NCI-H82 treated with DMSO at 0.1 percent for 48 hours (cell line): Measurements from ENCODE around the gene SLC37A3.
"Not testable (repeated sequence)": the region's sequence is repeated elsewhere in the genome, so short reads cannot be mapped to it uniquely, and the experiment has no call there.

ENCODE experiments used
- DNase-seq: peaks from one replicate; lab custom pipeline; 2025; ENCODE audit not compliant: unreplicated experiment; lab: John Stamatoyannopoulos, UW

SLC37A3 gene

DNA sequence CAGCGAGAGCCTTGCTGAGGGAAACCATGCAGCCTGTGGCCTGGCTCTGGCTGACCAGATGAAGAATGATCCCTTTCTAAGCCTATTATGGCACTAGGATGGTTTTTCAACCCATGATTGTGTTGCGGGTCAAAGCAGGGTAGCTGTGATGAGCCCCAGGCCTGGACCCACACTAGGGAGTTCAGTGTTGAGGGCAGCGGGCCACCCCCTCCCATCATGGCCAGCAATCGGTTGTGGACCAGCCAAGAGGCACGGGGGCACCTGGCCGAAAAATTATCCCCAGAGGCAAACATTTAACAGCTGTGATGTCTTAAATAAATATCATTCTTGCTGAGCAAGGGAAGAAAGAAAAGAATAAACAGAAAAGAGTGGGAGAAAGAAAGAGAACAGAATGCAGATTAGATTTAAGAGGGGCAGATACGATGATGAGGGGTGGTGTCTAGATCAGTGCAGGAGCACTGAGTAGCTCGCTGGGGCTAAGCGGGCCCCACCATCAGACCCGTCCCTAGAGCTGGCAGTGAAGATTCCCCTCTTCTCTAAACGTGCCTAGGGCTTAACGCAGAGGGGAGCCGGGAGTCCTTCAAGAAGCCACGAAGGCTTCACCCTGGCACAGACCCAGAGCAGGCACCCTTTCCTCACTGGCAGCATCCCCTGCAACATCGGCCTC lies 82.7 kb downstream of the SLC37A3 start:
- DNase-seq: no peak

- DNase-seq: no peak
These were observed 83.5 kb downstream of the SLC37A3 start for GRCh38 chr7:140314573-140315480.

GRCh38 chr7:140312141-140312846 lies 86.0 kb downstream of the SLC37A3 start:
- no peak for DNase-seq

- not testable (repeated sequence) for DNase-seq
These were observed 87.2 kb downstream of the SLC37A3 start for GRCh38 chr7:140311128-140311527.

DNA sequence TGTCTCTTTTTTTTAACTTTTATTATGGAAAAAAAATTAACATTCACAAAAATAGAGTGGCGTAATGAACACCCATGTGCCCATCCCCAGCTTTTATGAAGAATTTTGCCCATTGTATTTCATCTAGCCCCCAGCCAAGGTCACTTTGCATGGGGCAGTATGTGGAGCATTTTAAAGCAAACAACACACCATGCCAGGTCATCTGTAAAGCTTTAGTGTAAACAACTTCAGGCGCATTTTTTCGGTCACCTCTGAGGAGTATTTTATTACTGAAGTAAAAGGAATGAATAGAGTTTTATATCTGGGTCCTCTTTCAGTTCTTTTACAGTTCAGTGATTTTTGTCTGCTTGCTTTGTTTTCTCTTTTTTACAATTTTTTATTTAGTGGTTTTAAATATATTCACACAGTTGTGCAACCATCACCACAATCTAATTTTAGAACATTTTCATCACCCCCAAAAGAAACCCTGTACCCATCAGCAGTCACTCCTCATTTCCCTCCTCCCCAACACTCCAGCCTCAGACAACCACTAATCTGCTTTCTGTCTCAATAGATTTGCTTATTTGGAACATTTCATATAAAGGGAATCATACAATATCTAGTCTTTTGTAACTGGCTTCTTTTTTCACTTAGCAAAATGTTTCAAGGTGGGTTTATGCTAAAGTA lies 87.9 kb downstream of the SLC37A3 start:
- DNase-seq: no peak

- no peak for DNase-seq
These were observed 90.3 kb downstream of the SLC37A3 start for GRCh38 chr7:140308060-140308459.

GRCh38 chr7:140304191-140304799 lies 94.0 kb downstream of the SLC37A3 start:
- DNase-seq: no peak

DNA sequence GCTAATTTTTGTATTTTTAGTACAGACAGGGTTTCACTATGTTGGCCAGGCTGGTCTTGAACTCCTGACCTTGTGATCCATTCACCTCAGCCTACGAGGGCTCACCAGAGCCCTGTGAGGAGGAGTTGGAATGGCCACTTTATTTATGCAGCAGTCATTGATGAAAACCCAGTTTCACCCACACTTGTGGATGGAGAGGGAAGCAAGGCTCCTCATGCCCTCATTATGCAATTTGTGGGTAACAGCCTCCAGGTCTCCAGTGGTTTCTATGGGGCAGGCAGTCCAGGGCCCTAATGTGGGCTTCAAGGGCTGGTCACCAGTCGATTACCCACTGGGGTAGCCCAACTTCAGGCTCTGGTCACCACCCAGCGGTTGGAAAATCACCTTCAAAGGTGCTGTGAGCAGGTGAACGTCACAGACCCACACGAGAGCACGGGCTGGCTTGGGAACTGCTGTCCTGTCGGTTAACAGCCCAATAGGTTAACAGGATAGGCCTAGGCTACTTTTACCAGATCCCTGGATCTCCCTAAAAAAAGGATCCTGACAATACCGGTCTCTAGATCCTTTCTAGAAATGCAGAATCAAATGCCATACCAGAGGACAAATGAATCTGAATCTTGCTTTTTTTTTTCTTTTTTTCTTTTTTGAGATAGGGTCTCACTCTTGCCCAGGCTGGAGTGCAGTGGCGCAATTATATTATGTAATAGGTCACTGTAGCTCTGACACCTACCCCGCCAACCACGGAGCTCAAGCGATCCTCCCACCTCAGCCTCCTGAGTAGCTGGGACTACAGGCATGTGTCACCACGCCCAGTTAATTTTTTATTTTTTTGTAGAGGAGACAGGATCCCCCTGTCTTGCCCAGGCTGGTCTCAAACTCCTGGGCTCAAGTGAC lies 97.8 kb downstream of the SLC37A3 start:
- no peak for DNase-seq

DNA sequence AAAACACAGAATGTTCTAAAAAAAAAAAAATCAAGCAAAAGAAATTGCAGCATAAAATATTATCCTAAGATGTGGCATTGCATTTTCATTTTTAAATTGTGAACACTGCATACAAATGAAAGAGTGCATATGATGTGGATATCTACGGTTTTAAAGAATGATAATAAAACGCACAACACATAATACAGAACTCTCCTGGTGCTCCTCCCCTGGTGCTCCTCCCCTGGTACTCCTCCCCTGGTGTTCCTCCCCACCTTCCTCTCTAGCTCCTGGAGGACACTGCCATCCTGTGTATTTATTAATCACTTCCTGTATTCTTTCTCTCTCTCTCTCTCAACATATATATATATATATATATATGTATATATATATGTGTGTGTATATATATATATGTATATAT lies 100.1 kb downstream of the SLC37A3 start:
- no peak for DNase-seq

DNA sequence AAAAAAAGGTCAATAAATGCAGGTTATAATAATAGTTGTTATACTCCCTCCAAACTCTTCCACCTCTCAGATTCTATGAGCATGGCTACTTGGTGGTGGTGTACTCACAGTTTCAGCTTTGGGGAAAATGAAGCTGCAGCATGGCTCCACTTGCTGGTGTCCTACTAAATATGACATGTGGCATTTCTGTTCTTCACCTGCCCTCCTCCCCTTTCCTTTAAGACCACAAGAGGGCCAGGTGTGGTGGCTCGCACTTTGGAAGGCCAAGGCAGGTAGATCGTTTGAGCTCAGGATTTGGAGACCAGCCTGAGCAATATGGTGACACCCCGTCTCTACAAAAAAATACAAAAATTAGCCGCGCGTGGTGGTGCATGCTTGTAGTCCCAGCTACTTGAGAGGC lies 101.1 kb downstream of the SLC37A3 start:
- no peak for DNase-seq

- no peak for DNase-seq
These were observed 103.0 kb downstream of the SLC37A3 start for GRCh38 chr7:140295224-140295738.

GRCh38 chr7:140294454-140294853 lies 103.9 kb downstream of the SLC37A3 start:
- no peak for DNase-seq

DNA sequence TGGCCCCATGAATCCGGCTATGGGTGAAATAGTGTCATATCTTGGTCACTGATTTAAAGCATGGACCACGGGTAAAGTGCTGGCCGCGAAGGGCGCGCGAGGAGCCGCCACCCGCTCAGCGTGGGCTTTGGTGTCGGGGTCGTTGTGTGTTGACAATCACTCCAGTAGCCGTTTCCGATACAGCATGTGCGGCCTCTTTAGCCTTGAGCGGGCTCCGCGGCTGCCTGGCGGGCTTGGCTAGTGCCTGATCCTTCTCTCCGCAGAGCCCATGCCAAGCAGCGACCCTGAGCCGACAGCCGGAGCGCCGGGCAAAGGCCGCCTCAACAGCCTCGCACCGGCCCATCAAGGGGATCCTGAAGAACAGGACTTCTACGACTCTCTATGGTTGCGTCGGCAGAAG lies 105.9 kb downstream of the SLC37A3 start:
- no peak for DNase-seq

DNA sequence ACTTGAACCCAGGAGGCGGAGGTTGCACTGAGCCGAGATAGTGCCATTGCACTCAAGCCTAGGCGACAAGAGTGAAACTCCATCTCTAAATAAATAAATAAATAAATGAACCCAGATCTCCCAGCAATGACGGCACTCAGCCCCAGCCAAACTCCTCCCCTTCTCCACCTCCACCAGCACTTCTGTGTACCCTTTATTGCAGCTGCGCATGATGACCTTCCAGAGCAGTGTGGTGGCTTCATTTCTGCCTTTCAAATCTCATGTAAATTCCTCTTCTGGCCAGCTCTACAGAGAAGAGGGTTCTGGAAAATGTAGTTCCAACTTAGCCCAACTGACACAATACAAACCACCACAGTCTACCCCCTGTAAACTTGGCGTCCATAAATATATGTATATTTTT lies 108.5 kb downstream of the SLC37A3 start:
- no peak for DNase-seq

DNA sequence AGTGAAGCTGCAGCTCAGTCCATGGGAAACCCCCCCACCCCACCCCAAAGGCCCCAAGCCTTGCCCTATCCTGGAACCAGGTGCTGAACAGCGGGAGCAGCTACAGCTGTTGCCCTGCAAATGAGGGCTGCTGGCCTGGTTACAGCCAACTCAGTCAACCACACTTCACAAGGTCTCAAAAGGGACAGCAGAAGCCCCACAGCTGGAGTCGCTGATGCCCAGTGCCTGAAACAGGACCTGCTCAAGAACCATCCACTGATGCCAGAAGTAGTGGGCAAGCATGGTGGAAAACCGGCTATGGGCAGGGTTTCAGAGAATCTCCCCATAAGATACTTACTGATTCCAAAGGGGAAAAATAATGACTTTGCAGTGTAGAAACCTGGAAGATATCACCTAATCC lies 110.3 kb downstream of the SLC37A3 start:
- DNase-seq: no peak

- DNase-seq: no peak
These were observed 112.4 kb downstream of the SLC37A3 start for GRCh38 chr7:140285938-140286337.

DNA sequence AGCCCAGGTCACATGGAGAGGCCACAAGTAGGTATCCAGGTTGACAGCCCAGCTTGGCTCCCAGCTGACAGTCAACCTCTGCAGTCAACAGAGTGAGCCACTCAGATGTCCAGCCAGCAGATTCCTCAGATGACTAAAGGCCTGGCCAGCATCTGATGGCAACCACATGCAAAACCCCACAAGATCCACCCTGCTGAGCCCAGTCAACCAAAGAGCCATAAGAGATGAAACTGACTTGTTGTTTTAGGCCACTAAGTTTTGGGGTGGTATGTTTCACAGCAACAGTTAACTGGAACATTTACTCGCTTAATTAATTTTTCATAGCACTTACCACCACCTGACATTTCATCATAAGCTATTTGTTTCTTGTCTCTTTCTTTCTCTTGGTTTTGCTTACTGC lies 114.3 kb downstream of the SLC37A3 start:
- DNase-seq: no peak
